Tibial artery (tissue), 4 donors: ENCODE measurements around the gene CPPED1.
"Not testable (repeated sequence)": the region's sequence is repeated elsewhere in the genome, so short reads cannot be mapped to it uniquely, and the experiment has no call there.

Experiments
- DNase-seq, 2 donors: peaks; one replicate each; pipeline ENCODE4 v3.0.0-alpha.2; 2019
- H3K27ac ChIP-seq, 2 donors: fragments of 200-600 bp; sonication (generic) in 1 of 2; 1 replicate in 1 of 2; 2 replicates in 1 of 2; pipeline ENCODE4 v1.5.1; 2018 to 2019; ENCODE audit warnings: mild to moderate bottlenecking in 1 of 2
- H3K27me3 ChIP-seq, 2 donors: fragments of 200-600 bp; sonication (generic) in 1 of 2; one replicate each; pipeline versions ENCODE4 v1.5.1 to v1.6.0; 2016 to 2019
- H3K36me3 ChIP-seq, 3 donors: fragments of 200-600 bp; sonication (generic) in 2 of 3; one replicate each; pipeline ENCODE4 v1.5.1; 2016 to 2019; ENCODE audit warnings: mild to moderate bottlenecking in 2 of 3
- H3K4me1 ChIP-seq, 4 donors: fragments of 200-600 bp; sonication (generic) in 2 of 4; 1 replicate in 3 of 4; 2 replicates in 1 of 4; pipeline ENCODE4 v1.5.1; 2016 to 2019
- H3K4me3 ChIP-seq, 2 donors: fragments of 200-600 bp; sonication (generic) in 1 of 2; 1 replicate in 1 of 2; 2 replicates in 1 of 2; pipeline ENCODE4 v1.5.1; 2018 to 2019; ENCODE audit warnings: mild to moderate bottlenecking in 2 of 2
- H3K9me3 ChIP-seq, 3 donors: fragments of 200-600 bp; sonication (generic) in 1 of 3; one replicate each; pipeline ENCODE4 v1.5.1; 2016 to 2019
- CTCF ChIP-seq, 2 experiments: fragments of 200-600 bp in 1 of 2; fragments of 450-650 bp in 1 of 2; IDR thresholded peaks; one replicate each; pipeline ENCODE4 v1.5.1; 2017 to 2019; ENCODE audit warnings: antibody characterized with exemption in 2 of 2, mild to moderate bottlenecking in 1 of 2, moderate library complexity in 1 of 2
- intact Hi-C: fragments of 100-400 bp; cut with DNase I; formaldehyde crosslinking; loops from one replicate; pipeline ENCODE4 v1.15.0; 2023; ENCODE audit warnings: low total_unique reads

CPPED1 gene

DNA sequence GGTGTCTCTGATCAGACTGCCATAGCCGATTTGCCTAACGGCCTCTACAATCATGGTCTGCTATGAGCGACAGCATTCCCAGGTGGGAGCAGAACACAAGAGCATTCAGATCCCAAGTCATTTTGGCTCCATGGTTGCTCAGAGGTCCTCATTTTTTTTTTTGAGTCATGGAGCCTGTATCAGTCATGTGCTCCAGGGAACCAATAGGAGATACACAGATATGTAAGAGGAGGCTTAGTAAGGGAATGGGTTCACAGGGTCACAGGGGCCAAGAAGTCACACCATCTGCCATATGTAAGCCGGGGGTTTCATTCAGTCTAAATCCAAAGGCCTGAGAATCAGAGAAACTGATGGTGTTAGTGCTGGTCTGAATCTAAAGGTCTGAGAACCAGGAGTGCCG, 36.8 kb downstream of the CPPED1 start:
- DNase-seq = no peak
- intact Hi-C loops = loop anchor here (10.0 kb wide), 1 partner anchor 48 kb away; no protein-coding TSS in a partner anchor
- no peaks in the 10 kb centered on the region for H3K4me1 ChIP-seq
- H3K4me3 ChIP-seq = no peak overlapping the region
- TF ChIP-seq CTCF (IDR thresholded peaks at IDR 0.05) = no peak
- no peaks in the 10 kb centered on the region for H3K9me3 ChIP-seq
- H3K36me3 ChIP-seq = no peaks in the 10 kb centered on the region
- no peaks in the 10 kb centered on the region for H3K27me3 ChIP-seq
- no peak overlapping the region for H3K27ac ChIP-seq

GRCh38 chr16:12766208-12766607, 37.5 kb downstream of the CPPED1 start:
- not testable (repeated sequence) for H3K9me3 ChIP-seq, H3K4me1 ChIP-seq, H3K4me3 ChIP-seq, H3K27me3 ChIP-seq, H3K36me3 ChIP-seq, H3K27ac ChIP-seq, DNase-seq
- intact Hi-C loops = loop anchor here (10.0 kb wide), 1 partner anchor 49 kb away; no protein-coding TSS in a partner anchor

DNA sequence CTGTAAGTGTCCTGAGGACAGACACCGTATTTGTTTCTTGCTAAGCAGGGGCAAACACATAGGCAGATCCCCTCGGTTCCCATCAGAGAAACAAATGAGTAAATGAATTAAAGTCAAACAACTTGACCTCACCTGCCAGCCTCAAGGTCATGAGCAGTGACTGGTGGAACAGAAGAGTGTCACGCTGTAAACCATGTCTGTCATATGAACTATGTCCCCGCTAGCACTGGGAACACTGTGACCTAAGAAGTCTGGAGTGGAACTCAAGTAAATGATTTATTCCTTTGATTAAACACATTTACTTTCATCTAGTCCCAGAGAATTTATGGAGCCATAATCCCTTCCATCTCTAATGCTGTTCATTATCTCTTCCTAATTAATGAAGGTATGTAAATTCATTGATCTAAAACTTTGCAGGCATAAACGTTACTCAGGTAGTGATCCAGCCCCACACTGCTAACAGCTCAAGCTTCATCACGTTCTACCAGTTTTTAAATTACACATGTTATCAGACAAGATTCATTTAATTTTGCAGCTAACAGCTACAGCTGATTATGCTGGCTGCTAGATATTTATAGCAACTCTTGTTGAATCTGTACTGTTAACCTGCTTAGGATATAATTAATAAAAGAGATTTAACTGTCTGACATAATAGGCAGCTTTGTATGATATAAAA, 38.7 kb downstream of the CPPED1 start:
- Histone ChIP-seq H3K4me3 (no peak overlapping the region), H3K27me3 (no peaks in the 10 kb centered on the region), H3K9me3 (no peaks in the 10 kb centered on the region), H3K4me1 (no peaks in the 10 kb centered on the region), H3K36me3 (no peaks in the 10 kb centered on the region), H3K27ac (no peak overlapping the region)
- intact Hi-C loops = loop anchor here (10.0 kb wide), 1 partner anchor 50 kb away; no protein-coding TSS in a partner anchor
- TF ChIP-seq CTCF (IDR thresholded peaks at IDR 0.05) = no peak
- no peak for DNase-seq

DNA sequence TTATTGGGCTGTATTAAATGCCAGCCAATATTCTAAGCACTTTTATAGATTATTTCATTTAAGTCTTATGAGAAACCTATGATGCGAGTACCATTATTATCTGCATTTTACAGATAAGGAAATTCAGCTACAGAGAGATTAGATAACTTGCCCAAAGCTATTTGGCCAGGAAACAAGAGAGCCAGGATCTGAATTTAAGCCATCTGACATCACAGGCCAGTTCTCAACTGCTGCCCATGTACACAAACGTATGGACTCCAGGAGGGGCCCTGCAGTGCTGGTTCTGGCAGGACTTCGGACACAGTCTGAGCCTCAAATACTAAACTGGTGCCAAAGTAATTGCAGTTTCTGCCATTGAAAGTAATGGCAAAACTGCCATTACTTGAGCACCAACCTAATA, 40.2 kb downstream of the CPPED1 start:
- no peak for DNase-seq
- Histone ChIP-seq H3K27me3 (no peaks in the 10 kb centered on the region), H3K9me3 (no peaks in the 10 kb centered on the region), H3K36me3 (no peaks in the 10 kb centered on the region), H3K27ac (no peak overlapping the region), H3K4me3 (no peak overlapping the region), H3K4me1 (no peaks in the 10 kb centered on the region)
- TF ChIP-seq CTCF (IDR thresholded peaks at IDR 0.05) = no peak
- intact Hi-C loops = loop anchor here (10.0 kb wide), 1 partner anchor 51 kb away; no protein-coding TSS in a partner anchor

GRCh38 chr16:12760819-12761611, 42.7 kb downstream of the CPPED1 start:
- Histone ChIP-seq H3K4me1 (no peaks in the 10 kb centered on the region), H3K27me3 (no peaks in the 10 kb centered on the region), H3K9me3 (no peaks in the 10 kb centered on the region), H3K36me3 (no peaks in the 10 kb centered on the region), H3K27ac (no peak overlapping the region), H3K4me3 (no peak overlapping the region)
- DNase-seq = no peak
- intact Hi-C loops = loop anchor here (10.0 kb wide), 1 partner anchor 54 kb away; no protein-coding TSS in a partner anchor
- no peak for TF ChIP-seq CTCF (IDR thresholded peaks at IDR 0.05)
